HG03571 (cell line): ENCODE measurements around the gene PIGZ.

Experiments used
- ATAC-seq: cut with Tn5 transposase; IDR thresholded peaks from one replicate; pipeline ENCODE4 v1.9.1; 2021; ENCODE audit not compliant: unreplicated experiment

The PIGZ gene

GRCh38 chr3:196983186-196983585 is 14.6 kb upstream of the PIGZ start:
- no peak for ATAC-seq

GRCh38 chr3:196981657-196982056 is 13.0 kb upstream of the PIGZ start:
- no peak for ATAC-seq

GRCh38 chr3:196979545-196979944 is 10.9 kb upstream of the PIGZ start:
- no peak for ATAC-seq

- no peak for ATAC-seq
Measured at GRCh38 chr3:196976941-196977340, 8.3 kb upstream of the PIGZ start.

GRCh38 chr3:196975349-196975748 is 6.7 kb upstream of the PIGZ start:
- ATAC-seq: no peak

GRCh38 chr3:196974661-196975060 is 6.0 kb upstream of the PIGZ start:
- ATAC-seq: no peak

- ATAC-seq: no peak
Measured at GRCh38 chr3:196971094-196971698, 2.6 kb upstream of the PIGZ start.

- no peak for ATAC-seq
Measured at GRCh38 chr3:196970547-196971093, 2.0 kb upstream of the PIGZ start.

GRCh38 chr3:196969660-196970546 is 1.3 kb upstream of the PIGZ start:
- peak; percentile 51 for ATAC-seq

GRCh38 chr3:196969134-196969659 is 564 bp upstream of the PIGZ start:
- peak; percentile 47 for ATAC-seq

- no peak for ATAC-seq
Measured at GRCh38 chr3:196967412-196968232, 1.0 kb downstream of the PIGZ start.

- no peak for ATAC-seq
Measured at GRCh38 chr3:196966526-196967401, 1.9 kb downstream of the PIGZ start.

- ATAC-seq: no peak
Measured at GRCh38 chr3:196965804-196966173, 2.8 kb downstream of the PIGZ start.

- no peak for ATAC-seq
Measured at GRCh38 chr3:196965112-196965803, 3.4 kb downstream of the PIGZ start.

- ATAC-seq: no peak
Measured at GRCh38 chr3:196963631-196963953, 5.0 kb downstream of the PIGZ start.

- ATAC-seq: no peak
Measured at GRCh38 chr3:196962930-196963630, 5.6 kb downstream of the PIGZ start.

- ATAC-seq: no peak
Measured at GRCh38 chr3:196962108-196962929, 6.3 kb downstream of the PIGZ start.

GRCh38 chr3:196954832-196955231 is 13.8 kb downstream of the PIGZ start:
- ATAC-seq: no peak
